ENCODE results near the gene ZNF462. TPM values are rescaled to one million over a fixed set of nuclear protein-coding genes. Genes with fewer than 3 reads are reported as not detected.
A peak's percentile ranks its signal among the peaks of the same experiment; 100 is the strongest.

Gene ZNF462
- total RNA-seq, 1 donor from 2014 or later: 28.5 TPM

DNA sequence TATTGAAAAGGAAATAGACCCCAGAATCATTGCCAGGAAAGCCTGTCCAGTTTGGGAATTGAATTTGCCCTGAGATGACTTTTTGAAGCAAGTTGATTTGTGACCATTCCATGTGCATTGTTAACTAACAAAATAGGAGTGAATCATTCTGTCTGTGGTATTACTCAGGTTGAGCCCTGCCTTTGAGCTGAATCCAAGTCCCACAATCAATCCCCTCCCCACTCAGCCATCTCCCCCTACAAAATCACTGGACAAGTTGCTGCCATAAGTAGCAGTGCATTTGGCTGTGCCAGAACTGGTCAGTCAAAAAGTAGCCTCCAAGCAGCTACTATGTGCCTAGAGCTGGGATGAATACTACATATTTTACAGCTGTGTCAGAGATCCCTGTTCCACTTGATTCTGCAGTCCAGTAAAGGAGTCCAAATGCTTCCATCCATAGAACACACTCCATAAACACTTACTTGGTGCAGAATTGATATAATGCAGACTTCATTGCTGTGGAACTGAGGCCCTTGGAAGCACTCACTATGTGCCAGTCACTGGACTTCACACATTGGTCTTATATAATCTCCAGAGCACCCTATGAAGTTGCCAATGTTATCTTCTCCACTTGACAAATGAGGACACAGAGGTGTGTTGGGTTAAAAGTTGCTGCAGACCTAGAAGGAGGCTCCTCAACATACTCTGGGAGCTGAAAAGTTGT lies 96.1 kb downstream of the ZNF462 start:
- no peaks in the 10 kb centered on the region for H3K27me3 ChIP-seq
- no peaks in the 10 kb centered on the region for H3K4me1 ChIP-seq
- DNase-seq (ENCODE audit: extremely low spot score in 2 of 2): no peak
- no peaks in the 10 kb centered on the region for H3K9me3 ChIP-seq
- no peak overlapping the region for H3K4me3 ChIP-seq
- intact Hi-C loops (cut with DNase I): no loop called here
- no peak overlapping the region for H3K27ac ChIP-seq
- H3K36me3 ChIP-seq: no peaks in the 10 kb centered on the region
- TF ChIP-seq POLR2AphosphoS5 (IDR thresholded peaks at IDR 0.05; ENCODE audit: insufficient read depth in 1 of 2, low read depth in 1 of 2) (no peak), POLR2A (IDR thresholded peaks at IDR 0.05) (no peak)
- TF ChIP-seq, protein P1, sequence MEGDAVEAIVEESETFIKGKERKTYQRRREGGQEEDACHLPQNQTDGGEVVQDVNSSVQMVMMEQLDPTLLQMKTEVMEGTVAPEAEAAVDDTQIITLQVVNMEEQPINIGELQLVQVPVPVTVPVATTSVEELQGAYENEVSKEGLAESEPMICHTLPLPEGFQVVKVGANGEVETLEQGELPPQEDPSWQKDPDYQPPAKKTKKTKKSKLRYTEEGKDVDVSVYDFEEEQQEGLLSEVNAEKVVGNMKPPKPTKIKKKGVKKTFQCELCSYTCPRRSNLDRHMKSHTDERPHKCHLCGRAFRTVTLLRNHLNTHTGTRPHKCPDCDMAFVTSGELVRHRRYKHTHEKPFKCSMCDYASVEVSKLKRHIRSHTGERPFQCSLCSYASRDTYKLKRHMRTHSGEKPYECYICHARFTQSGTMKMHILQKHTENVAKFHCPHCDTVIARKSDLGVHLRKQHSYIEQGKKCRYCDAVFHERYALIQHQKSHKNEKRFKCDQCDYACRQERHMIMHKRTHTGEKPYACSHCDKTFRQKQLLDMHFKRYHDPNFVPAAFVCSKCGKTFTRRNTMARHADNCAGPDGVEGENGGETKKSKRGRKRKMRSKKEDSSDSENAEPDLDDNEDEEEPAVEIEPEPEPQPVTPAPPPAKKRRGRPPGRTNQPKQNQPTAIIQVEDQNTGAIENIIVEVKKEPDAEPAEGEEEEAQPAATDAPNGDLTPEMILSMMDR (IDR thresholded peaks at IDR 0.05): no peak

DNA sequence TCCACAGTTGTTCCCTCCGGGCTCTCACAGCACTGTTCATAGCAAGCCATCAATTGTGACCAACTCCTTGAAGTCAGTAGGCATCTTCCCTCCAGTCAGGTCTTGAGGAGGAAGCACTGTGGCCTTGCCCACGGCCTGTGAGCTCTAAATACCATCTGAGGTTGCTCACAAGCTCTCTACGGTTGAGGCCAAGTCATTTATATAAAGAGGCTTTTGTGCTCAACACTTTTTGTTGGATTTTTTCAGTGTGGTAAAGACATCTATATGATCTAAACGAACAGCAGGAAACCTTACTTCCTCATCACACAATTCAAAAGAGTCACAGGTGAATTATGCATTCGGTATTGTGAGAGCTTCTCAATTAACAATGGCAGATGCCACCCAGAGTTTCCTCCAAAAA lies 97.3 kb downstream of the ZNF462 start:
- Histone ChIP-seq H3K9me3 (no peaks in the 10 kb centered on the region), H3K4me1 (no peaks in the 10 kb centered on the region), H3K4me3 (no peak overlapping the region), H3K27me3 (no peaks in the 10 kb centered on the region), H3K36me3 (no peaks in the 10 kb centered on the region), H3K27ac (no peak overlapping the region)
- TF ChIP-seq POLR2AphosphoS5 (IDR thresholded peaks at IDR 0.05; ENCODE audit: insufficient read depth in 1 of 2, low read depth in 1 of 2) (no peak), POLR2A (IDR thresholded peaks at IDR 0.05) (no peak)
- TF ChIP-seq, protein P1 (IDR thresholded peaks at IDR 0.05): no peak
- intact Hi-C loops (cut with DNase I): no loop called here
- DNase-seq (ENCODE audit: extremely low spot score in 2 of 2): no peak

DNA sequence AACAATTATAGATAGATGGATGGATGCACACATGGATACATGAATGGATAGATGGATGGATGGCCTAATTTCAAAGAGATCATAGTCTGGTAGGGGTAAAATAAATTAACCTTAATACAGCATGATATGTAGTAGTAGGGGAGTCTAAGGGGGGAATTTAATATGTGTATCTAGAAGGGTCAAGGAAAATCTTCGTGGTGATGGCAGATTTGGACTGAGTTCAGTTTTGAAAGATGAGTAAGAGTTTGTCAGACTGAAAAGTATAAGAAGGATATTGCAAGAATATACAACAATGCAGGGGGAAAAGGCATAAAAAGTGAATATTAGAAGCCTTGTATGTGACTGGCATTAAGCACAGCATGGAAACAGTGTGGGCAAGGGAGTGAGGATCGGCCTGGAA lies 98.7 kb downstream of the ZNF462 start:
- Histone ChIP-seq H3K27ac (no peak overlapping the region), H3K27me3 (no peaks in the 10 kb centered on the region), H3K9me3 (no peaks in the 10 kb centered on the region), H3K4me1 (no peaks in the 10 kb centered on the region), H3K4me3 (no peak overlapping the region), H3K36me3 (no peaks in the 10 kb centered on the region)
- DNase-seq (ENCODE audit: extremely low spot score in 2 of 2): no peak
- TF ChIP-seq POLR2A (IDR thresholded peaks at IDR 0.05): no peak
- TF ChIP-seq, protein P1 (IDR thresholded peaks at IDR 0.05): no peak
- TF ChIP-seq POLR2AphosphoS5 (IDR thresholded peaks at IDR 0.05; ENCODE audit: insufficient read depth in 1 of 2, low read depth in 1 of 2): no peak
- intact Hi-C loops (cut with DNase I): no loop called here

DNA sequence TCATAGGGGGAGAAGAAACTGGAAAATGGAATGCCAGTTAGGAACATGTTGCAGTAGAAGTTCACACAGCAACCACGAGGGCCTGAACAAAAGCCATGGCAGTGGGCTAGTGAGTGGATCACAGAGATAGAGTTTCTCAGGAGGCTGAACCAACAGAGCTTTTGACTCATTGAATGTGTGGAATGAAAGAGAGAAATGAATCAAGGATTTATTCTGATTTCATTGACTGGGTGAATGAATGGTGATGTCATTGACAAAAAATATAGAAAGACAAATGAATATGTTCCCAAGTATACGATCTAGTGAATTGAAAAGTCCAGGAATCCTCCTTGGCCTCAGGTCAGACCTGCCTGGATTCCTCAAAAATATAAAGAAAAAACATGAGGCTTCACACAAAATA lies 99.2 kb downstream of the ZNF462 start:
- no peak overlapping the region for H3K4me3 ChIP-seq
- H3K27ac ChIP-seq: peak overlapping the region; percentile 12
- intact Hi-C loops (cut with DNase I): no loop called here
- H3K9me3 ChIP-seq: no peaks in the 10 kb centered on the region
- no peak for DNase-seq (ENCODE audit: extremely low spot score in 2 of 2)
- no peaks in the 10 kb centered on the region for H3K4me1 ChIP-seq
- no peaks in the 10 kb centered on the region for H3K27me3 ChIP-seq
- no peaks in the 10 kb centered on the region for H3K36me3 ChIP-seq
- TF ChIP-seq, protein P1 (IDR thresholded peaks at IDR 0.05): no peak
- TF ChIP-seq POLR2A (IDR thresholded peaks at IDR 0.05): no peak
- no peak for TF ChIP-seq POLR2AphosphoS5 (IDR thresholded peaks at IDR 0.05; ENCODE audit: insufficient read depth in 1 of 2, low read depth in 1 of 2)

DNA sequence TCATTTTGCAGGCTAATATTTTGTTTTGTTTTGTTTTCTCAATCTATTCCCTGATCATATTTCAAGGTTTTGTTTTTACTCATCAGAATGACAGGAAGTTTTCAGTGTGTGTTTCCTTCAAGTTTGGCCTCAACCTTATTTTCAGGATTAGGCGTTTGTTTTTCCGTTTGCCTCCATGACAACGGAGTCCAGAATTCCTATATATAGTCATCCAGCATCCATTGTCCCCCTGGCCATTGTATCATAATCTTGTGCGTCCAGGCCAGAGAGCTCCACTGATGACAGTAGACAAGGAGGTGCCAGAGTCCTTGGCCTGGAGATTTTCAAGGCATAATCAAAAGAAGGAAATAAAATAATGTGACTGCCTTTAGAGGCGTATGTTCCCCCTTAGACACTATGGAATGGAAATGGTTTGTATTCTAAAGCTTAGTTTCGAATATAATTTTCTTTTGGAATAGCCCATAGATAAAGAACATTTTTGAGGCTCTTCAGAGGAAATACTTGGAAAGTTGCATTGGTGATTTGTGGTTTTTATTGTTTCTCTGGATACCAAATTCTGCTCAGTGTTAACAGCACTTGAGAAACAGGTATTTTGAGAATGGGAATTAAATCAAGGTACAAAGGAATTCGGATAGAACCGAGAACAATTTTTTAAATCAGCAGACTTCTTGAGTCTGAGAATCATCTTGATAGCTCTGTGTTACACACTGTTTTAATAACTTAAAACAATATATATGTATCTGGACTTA lies 99.8 kb downstream of the ZNF462 start:
- no peak for TF ChIP-seq POLR2A (IDR thresholded peaks at IDR 0.05)
- TF ChIP-seq, protein P1 (IDR thresholded peaks at IDR 0.05): no peak
- TF ChIP-seq POLR2AphosphoS5 (IDR thresholded peaks at IDR 0.05; ENCODE audit: insufficient read depth in 1 of 2, low read depth in 1 of 2): peak in 1 of 2 donors; percentile 76
- Histone ChIP-seq H3K4me1 (no peaks in the 10 kb centered on the region), H3K9me3 (no peaks in the 10 kb centered on the region), H3K27ac (no peak overlapping the region), H3K27me3 (no peaks in the 10 kb centered on the region), H3K36me3 (no peaks in the 10 kb centered on the region), H3K4me3 (no peak overlapping the region)
- intact Hi-C loops (cut with DNase I): no loop called here
- DNase-seq (ENCODE audit: extremely low spot score in 2 of 2): no peak

Measured in vagina (tissue), 2 donors.